HFFc6 (cell line): ENCODE data around the gene ENTPD3. TPM values are rescaled to one million over a fixed set of nuclear protein-coding genes. Genes with fewer than 3 reads are reported as not detected.

ENCODE experiments used
- DNase-seq: peaks from one replicate; pipeline ENCODE4 v3.0.0-alpha.2; 2018
- H3K27ac Mint-ChIP-seq: 2 replicates; pipeline ENCODE4 v1.8.0; 2020; ENCODE audit warnings: mild to moderate bottlenecking, mixed read lengths
- H3K27me3 Mint-ChIP-seq: 2 replicates; pipeline ENCODE4 v1.8.0; 2021; ENCODE audit warnings: mild to moderate bottlenecking, moderate library complexity, mixed read lengths; ENCODE audit not compliant: insufficient read depth
- H3K36me3 Mint-ChIP-seq: 2 replicates; pipeline ENCODE4 v1.8.0; 2021; ENCODE audit warnings: low read depth, mixed read lengths
- H3K4me1 Mint-ChIP-seq: 2 replicates; pipeline ENCODE4 v1.8.0; 2020; ENCODE audit warnings: low read depth, mixed read lengths
- H3K4me3 Mint-ChIP-seq: 2 replicates; pipeline ENCODE4 v1.8.0; 2020; ENCODE audit warnings: mild to moderate bottlenecking, moderate library complexity, mixed read lengths
- H3K9me3 Mint-ChIP-seq: 2 replicates; pipeline ENCODE4 v1.8.0; 2020; ENCODE audit warnings: mild to moderate bottlenecking, mixed read lengths
- total RNA-seq, 6 experiments: library from RNA; stranded (reverse); fragmentation: NEBNext Ultra II Directional; extraction: Animal tissue kit (Norgen Biotek cat#: 25700); gene quantifications; 2 replicates in 1 of 6; 3 replicates in 5 of 6; pipeline ENCODE4 v1.2.3, GENCODE V29; 2021
- TF ChIP-seq, protein P1 (sequence below): fragments of 200-600 bp; sonication (generic); IDR thresholded peaks from 2 replicates; pipeline ENCODE4 v1.5.0; 2021; ENCODE audit warnings: antibody characterized with exemption, mild to moderate bottlenecking

Gene ENTPD3
- total RNA-seq, 6 experiments from 2014 or later, result not detected

DNA sequence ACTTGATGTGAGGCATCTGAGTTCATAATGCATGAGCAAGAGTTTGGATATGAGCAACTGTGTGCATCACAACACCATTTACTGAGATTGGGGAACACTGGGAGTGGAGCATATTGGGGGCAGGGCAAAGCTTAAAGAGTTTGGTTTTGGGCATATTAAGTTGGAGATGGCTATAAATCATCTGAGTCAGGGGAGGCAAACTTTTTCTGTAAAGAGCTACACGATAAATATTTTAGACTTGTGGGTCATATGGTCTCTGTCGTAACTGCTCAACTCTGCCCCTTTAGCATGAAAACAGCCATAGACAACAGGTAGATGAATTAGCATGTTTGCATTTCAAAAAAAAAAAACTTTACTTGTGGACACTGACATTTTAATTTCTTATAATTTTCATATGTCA, 20.0 kb downstream of the ENTPD3 start:
- H3K27ac Mint-ChIP-seq, result no peak overlapping the region
- TF ChIP-seq, protein P1, sequence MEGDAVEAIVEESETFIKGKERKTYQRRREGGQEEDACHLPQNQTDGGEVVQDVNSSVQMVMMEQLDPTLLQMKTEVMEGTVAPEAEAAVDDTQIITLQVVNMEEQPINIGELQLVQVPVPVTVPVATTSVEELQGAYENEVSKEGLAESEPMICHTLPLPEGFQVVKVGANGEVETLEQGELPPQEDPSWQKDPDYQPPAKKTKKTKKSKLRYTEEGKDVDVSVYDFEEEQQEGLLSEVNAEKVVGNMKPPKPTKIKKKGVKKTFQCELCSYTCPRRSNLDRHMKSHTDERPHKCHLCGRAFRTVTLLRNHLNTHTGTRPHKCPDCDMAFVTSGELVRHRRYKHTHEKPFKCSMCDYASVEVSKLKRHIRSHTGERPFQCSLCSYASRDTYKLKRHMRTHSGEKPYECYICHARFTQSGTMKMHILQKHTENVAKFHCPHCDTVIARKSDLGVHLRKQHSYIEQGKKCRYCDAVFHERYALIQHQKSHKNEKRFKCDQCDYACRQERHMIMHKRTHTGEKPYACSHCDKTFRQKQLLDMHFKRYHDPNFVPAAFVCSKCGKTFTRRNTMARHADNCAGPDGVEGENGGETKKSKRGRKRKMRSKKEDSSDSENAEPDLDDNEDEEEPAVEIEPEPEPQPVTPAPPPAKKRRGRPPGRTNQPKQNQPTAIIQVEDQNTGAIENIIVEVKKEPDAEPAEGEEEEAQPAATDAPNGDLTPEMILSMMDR, result no peak
- H3K27me3 Mint-ChIP-seq, result peaks cover 7% of the 10 kb centered on the region
- no peaks in the 10 kb centered on the region for H3K9me3 Mint-ChIP-seq
- H3K4me1 Mint-ChIP-seq, result no peaks in the 10 kb centered on the region
- DNase-seq, result no peak
- H3K36me3 Mint-ChIP-seq, result no peaks in the 10 kb centered on the region
- H3K4me3 Mint-ChIP-seq, result no peak overlapping the region

DNA sequence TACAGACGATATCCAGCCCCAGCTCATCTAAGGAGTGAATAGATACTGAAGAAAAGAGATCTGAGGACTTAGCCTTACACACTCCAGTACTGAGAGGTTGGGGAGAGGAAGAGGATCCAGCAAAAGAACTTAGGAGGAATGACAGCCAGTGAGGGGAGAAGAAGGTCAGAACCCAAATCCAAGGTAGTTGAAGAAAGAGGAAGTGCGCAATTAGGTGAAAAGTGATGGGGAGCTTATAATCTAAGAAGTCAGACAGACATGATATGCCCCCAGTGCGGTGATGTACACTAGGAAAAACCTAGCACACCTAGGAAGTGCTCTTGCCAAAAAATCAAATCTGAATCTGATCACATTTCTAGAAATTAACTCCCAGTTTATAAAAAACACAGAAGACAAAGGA, 20.6 kb downstream of the ENTPD3 start:
- no peak for DNase-seq
- H3K36me3 Mint-ChIP-seq, result no peaks in the 10 kb centered on the region

DNA sequence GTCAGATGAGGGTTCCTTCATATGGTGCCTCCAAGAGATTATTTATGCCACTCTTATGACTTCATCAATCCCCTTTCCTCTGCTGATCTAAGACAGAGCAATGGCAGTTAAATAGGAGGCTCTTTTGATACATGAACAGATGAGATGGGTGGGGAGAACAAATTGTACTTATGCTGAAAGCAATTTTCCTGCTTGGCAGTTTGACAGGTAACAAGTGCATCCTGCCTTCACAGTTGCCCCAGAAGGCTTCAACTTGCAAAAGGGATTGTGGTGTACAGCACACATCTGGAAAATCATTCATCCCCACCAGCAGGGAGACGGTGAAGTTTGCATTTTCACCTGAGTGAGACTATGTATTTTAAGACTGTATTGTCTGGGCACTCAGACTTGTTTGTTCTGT, 27.3 kb downstream of the ENTPD3 start:
- no peak overlapping the region for H3K4me3 Mint-ChIP-seq
- TF ChIP-seq, protein P1, result no peak
- H3K27me3 Mint-ChIP-seq, result no peaks in the 10 kb centered on the region; the same call in none of the 2 replicates
- no peak for DNase-seq
- H3K27ac Mint-ChIP-seq, result no peak overlapping the region
- H3K4me1 Mint-ChIP-seq, result no peaks in the 10 kb centered on the region
- no peaks in the 10 kb centered on the region for H3K9me3 Mint-ChIP-seq
- no peaks in the 10 kb centered on the region for H3K36me3 Mint-ChIP-seq

More for the DNA sequence above, 20.6 kb downstream of the ENTPD3 start:
- no peaks in the 10 kb centered on the region for H3K9me3 Mint-ChIP-seq
- TF ChIP-seq, protein P1, result no peak
- no peak overlapping the region for H3K4me3 Mint-ChIP-seq
- H3K4me1 Mint-ChIP-seq, result no peaks in the 10 kb centered on the region
- H3K27ac Mint-ChIP-seq, result no peak overlapping the region
- H3K27me3 Mint-ChIP-seq, result peaks cover 7% of the 10 kb centered on the region

DNA sequence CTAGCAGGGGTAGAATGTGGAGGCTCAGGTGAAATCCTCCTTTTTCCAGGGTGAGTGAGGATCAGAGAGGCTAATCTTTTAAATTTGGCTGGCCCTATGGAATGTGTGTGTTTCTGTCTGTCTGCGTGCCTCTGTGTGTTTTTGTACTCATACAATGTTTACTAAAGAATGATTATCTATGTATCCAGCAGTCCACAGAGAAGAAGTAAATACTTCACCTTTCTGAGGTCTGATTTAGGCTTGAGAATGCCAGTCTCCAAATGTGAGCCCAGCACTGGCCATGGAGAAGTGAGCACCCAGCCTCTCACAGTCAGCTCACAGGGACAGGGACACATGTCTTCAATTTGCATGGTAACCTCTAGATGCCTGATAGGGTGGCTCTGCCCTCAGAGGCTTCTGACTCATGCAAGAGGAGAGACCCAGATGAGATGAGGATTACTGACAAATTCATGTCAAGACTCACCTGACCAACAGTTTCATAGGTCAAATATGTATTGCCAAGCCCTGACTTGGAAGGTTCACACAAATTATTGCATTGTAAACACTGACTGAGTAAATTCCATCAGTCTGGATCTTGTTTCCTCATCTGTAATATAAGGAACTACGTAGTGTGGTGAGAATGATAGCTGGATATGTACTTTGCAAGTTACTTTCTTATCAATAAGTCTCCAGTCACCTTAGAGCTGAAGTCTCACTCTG, 31.0 kb downstream of the ENTPD3 start:
- Mint-ChIP-seq H3K27me3 (no peaks in the 10 kb centered on the region; the same call in none of the 2 replicates), H3K36me3 (no peaks in the 10 kb centered on the region), H3K9me3 (no peaks in the 10 kb centered on the region), H3K4me3 (no peak overlapping the region), H3K27ac (no peak overlapping the region), H3K4me1 (no peaks in the 10 kb centered on the region)
- TF ChIP-seq, protein P1, result no peak
- DNase-seq, result no peak

DNA sequence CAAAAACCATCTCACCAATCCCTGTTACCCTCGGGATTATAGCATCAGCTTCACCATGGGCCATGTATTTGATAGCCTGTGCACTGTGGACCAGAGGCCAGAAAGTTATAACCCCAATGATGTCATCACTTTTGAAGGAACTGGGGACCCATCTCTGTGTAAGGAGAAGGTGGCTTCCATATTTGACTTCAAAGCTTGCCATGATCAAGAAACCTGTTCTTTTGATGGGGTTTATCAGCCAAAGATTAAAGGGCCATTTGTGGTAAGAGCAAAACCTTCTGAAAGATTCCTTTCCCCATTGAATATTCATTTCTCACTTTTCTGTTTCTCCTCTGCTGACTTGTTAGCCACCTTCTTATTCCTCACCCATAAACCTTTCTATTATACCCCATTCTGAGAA, 35.9 kb downstream of the ENTPD3 start:
- Mint-ChIP-seq H3K4me3 (no peak overlapping the region), H3K9me3 (no peaks in the 10 kb centered on the region), H3K36me3 (no peaks in the 10 kb centered on the region), H3K4me1 (no peaks in the 10 kb centered on the region), H3K27me3 (no peaks in the 10 kb centered on the region), H3K27ac (no peak overlapping the region)
- TF ChIP-seq, protein P1, result no peak
- DNase-seq, result no peak
